GM13976 (cell line): ENCODE measurements around the gene MKRN1.
"Not testable (repeated sequence)": the region's sequence is repeated elsewhere in the genome, so short reads cannot be mapped to it uniquely, and the experiment has no call there.

Source experiments
- DNase-seq: peaks from one replicate; pipeline ENCODE4 v3.0.0; 2012; ENCODE audit warnings: low spot score
- in situ Hi-C: fragments of 300-500 bp; cut with MboI; formaldehyde crosslinking; loops from one replicate; pipeline ENCODE4 v1.12.0; 2022; ENCODE audit warnings: low sequenced_read_pairs, mixed read lengths, inconsistent platforms; ENCODE audit not compliant: unreplicated experiment
- TF ChIP-seq, protein P1 (sequence below): IDR thresholded peaks from 2 replicates; pipeline ENCODE4 v1.5.1; 2012; ENCODE audit warnings: borderline replicate concordance, mild to moderate bottlenecking; ENCODE audit not compliant: insufficient read depth; ENCODE audit errors: extremely low read depth, missing control alignments, control extremely low read depth

Gene MKRN1

DNA sequence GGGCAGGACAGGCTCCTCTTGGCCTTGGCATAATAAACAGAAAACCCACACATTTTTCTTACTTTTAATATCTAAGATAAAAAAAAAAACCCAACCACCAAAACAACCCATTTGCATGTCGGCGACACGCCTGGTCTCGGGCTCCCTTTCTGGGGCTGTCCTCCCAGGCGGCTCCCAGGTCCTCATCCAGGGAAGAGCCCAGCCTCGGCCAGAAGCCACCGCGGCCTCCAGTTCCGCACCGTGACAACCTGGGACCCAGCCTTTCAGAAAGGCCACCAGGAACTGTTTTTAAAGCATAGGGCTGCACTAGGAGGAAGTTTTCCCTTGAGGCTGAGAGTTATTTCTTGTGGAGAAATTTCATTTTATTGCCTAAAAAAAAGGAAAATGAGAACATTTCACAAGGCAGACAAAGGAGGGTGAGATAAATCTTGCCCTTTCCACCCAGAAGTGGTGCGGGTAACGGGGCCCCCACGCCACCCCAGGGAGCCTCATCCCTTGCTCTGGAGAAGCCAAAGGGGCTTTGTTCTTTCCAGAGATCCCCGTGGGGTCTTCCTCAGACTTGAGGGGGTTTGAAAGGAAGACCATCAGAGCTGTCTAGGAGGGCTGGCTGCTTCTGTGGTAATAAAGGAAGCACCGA, 39.2 kb upstream of the MKRN1 start:
- no peak for DNase-seq
- in situ Hi-C loops, result loop anchor here (5.0 to 25.0 kb wide), 2 partner anchors 139 to 494 kb away; partner anchors contain the start of gene MRPS33
- TF ChIP-seq, protein P1, sequence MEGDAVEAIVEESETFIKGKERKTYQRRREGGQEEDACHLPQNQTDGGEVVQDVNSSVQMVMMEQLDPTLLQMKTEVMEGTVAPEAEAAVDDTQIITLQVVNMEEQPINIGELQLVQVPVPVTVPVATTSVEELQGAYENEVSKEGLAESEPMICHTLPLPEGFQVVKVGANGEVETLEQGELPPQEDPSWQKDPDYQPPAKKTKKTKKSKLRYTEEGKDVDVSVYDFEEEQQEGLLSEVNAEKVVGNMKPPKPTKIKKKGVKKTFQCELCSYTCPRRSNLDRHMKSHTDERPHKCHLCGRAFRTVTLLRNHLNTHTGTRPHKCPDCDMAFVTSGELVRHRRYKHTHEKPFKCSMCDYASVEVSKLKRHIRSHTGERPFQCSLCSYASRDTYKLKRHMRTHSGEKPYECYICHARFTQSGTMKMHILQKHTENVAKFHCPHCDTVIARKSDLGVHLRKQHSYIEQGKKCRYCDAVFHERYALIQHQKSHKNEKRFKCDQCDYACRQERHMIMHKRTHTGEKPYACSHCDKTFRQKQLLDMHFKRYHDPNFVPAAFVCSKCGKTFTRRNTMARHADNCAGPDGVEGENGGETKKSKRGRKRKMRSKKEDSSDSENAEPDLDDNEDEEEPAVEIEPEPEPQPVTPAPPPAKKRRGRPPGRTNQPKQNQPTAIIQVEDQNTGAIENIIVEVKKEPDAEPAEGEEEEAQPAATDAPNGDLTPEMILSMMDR, result no peak

DNA sequence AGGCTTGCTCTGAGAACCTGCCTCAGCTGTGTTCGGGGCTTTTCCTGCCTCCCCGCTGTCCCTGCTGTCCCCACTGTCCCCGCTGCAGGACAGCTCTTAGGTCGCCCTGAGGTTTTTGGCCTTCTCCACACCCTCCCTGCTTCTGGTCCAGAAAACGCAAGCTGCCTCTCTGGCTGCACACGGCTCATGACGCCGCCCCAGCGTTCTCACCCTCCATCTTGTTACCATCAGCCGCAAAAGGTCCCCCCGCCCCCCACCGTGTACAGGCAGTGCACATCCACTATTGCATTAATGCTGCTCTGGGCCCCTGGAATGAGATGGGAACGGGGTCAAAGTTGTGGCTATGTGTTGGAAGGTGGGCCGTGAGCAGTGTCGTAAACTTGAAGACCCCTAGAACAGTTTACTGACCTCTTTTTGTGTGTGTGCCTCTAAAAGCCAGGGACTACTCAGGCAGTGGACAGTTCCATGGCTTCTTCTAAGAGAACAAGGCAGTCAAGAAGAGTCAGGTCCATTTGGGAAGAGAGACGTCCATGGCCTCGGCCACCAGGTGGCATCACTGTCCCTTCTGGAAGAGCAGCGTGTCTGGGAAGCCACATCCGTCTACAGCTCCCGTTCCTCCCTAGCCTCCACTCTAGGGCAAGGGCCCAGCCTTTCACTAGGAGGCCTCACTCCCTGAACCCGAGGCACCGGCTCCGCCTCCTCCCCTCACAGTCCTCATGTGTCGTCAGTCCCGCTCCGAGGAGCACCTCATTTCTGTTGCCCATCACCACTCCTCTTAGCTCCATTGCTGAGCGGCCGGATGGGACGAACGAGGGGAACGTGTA, 38.5 kb upstream of the MKRN1 start:
- DNase-seq, result peak; percentile 88
- in situ Hi-C loops, result loop anchor here (5.0 to 25.0 kb wide), 2 partner anchors 140 to 495 kb away; partner anchors contain the start of gene MRPS33

DNA sequence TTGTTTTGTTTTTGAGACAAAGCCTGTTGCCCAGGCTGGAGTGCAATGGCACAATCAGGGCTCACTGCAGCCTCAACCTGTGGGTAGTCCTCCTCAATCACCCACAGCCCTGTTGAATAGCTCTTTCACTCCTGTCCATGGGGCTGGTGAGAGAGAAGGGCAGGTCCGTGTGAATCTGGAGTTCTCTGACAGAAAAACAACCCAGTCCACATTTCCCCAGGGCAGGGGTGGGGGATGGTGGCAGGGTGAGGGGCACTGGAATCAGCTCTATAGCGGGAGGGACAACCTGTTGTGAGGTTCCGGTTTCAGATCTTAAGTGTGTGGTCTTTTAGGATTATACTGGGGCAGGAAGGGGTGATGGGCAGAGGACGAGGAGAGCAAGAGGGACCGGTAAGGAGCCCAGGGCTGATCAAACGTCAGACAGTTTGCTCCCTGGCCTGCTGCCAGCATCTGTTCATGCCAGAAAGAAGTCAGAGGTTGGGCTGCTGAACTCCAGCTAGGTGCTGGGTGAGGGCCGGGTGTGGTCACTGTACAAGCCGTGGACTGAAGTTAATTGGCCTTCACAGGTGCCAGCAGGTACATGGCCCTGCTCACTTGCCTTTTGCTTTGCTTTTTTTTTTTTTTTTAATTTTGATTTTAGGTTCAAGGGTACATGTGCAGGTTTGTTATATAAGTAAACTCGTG, 33.2 kb upstream of the MKRN1 start:
- DNase-seq, result no peak
- TF ChIP-seq, protein P1, result no peak
- in situ Hi-C loops, result loop anchor here (25.0 kb wide), 1 partner anchor 500 kb away; the partner anchor contains the start of gene MRPS33

More for the DNA sequence above, 38.5 kb upstream of the MKRN1 start:
- TF ChIP-seq, protein P1, result peak; percentile 68

DNA sequence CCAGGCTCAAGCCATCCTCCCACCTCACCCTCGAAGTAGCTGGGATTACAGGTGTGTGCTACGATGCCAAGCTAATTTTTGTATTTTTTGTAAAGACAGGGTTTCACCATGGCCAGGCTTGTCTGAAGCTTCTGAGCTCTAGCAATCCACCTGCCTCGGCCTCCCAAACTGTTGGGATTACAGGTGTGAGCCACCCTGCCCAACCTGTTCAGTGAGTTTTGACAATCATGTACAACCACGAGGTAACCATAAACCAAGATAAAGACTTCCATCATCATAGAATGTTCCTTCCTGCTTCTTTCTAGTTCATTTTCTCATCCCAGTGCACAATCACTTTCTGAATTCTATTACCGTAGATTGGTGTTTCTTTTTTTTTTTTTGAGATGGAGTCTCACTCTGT, 30.5 kb upstream of the MKRN1 start:
- in situ Hi-C loops, result loop anchor here (25.0 kb wide), 1 partner anchor 503 kb away; the partner anchor contains the start of gene MRPS33
- TF ChIP-seq, protein P1, result no peak
- DNase-seq, result no peak

DNA sequence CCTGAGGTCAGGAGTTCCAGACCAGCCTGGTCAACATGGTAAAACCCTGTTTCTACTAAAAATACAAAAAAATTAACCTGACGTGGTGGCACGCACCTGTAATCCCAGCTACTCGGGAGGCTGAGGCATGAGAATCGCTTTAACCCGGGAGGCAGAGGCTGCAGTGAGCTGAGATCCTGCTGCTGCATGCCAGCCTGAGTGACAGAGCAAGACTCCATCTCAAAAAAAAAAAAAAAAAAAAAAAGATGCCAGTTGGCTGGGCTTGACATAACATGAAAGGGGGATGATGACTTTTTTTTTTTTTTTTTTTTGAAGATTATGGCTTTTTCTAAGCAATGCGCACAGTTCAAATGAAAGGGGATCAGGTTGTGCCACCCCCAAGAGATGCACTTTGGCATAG, 28.3 kb upstream of the MKRN1 start:
- in situ Hi-C loops, result loop anchor here (25.0 kb wide), 1 partner anchor 505 kb away; the partner anchor contains the start of gene MRPS33

DNA sequence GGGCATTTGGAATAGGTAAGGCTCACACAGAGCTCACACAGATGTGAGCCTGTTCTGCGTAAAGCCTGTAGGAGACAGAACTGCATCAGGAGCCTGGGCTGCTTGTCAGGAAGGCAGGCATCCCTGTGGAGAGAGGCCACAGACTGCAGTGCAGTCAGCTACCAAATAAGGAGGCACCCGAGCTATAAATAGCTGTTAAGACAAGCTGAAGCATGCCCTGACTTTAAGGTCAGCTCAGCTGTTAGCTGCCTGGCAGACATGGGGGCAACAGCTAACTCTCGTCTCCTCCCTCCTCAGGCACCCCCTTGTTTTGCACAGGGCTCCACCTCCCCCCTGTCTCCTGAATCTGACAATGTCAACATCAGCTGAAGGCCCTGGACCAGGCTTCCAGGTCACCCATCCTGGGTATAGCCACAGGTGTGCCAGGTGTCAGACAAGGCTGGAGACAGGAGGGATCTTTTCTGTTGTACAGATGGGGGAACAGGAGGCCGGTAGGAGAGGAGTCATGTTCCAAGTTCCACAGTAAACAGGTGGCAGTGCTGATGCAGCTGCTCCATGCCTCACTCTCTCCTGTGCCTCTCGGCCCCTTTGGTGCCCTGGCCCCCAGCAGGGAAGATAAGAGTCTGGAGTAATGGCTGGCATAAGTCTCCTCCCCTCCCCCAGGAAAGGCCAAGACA, 27.6 kb upstream of the MKRN1 start:
- in situ Hi-C loops, result loop anchor here (25.0 kb wide), 1 partner anchor 505 kb away; the partner anchor contains the start of gene MRPS33
- no peak for DNase-seq
- TF ChIP-seq, protein P1, result no peak

More for the DNA sequence above, 28.3 kb upstream of the MKRN1 start:
- DNase-seq, result not testable (repeated sequence)
